Measurements from ENCODE around the gene ACAP3.

Gene ACAP3

GRCh38 chr1:1284221-1285101 is 23.3 kb downstream of the ACAP3 start:
- DNase-seq: no peak

GRCh38 chr1:1283821-1284220 is 23.9 kb downstream of the ACAP3 start:
- DNase-seq: peak; percentile 24

- no peak for DNase-seq
These were observed 24.7 kb downstream of the ACAP3 start for GRCh38 chr1:1282998-1283397.

- no peak for DNase-seq
These were observed 26.0 kb downstream of the ACAP3 start for GRCh38 chr1:1281533-1282321.

- no peak for DNase-seq
These were observed 26.8 kb downstream of the ACAP3 start for GRCh38 chr1:1280782-1281481.

GRCh38 chr1:1279028-1279427 is 28.7 kb downstream of the ACAP3 start:
- no peak for DNase-seq

GRCh38 chr1:1278620-1279019 is 29.1 kb downstream of the ACAP3 start:
- no peak for DNase-seq

- DNase-seq: no peak
These were observed 31.9 kb downstream of the ACAP3 start for GRCh38 chr1:1275836-1276235.

- DNase-seq: no peak
These were observed 32.7 kb downstream of the ACAP3 start for GRCh38 chr1:1274931-1275431.

- DNase-seq: no peak
These were observed 33.3 kb downstream of the ACAP3 start for GRCh38 chr1:1274299-1274930.

GRCh38 chr1:1273512-1274298 is 34.0 kb downstream of the ACAP3 start, which contains the start of gene UBE2J2:
Gene UBE2J2, minus strand, starts transcription at chr1:1273854. Its CDS starts 5,862 bp downstream, at chr1:1267992.
- peak; percentile 95 for DNase-seq

- peak; percentile 47 for DNase-seq
These were observed 34.6 kb downstream of the ACAP3 start for GRCh38 chr1:1273209-1273511.

GRCh38 chr1:1272341-1273208 is 35.2 kb downstream of the ACAP3 start:
- no peak for DNase-seq

- no peak for DNase-seq
These were observed 36.9 kb downstream of the ACAP3 start for GRCh38 chr1:1270813-1271212.

GRCh38 chr1:1268284-1268682 is 39.4 kb downstream of the ACAP3 start:
- no peak for DNase-seq

- no peak for DNase-seq
These were observed 40.0 kb downstream of the ACAP3 start for GRCh38 chr1:1267488-1268283.

- peak; percentile 11 for DNase-seq
These were observed 42.9 kb downstream of the ACAP3 start for GRCh38 chr1:1264868-1265272.

GRCh38 chr1:1264026-1264425 is 43.7 kb downstream of the ACAP3 start:
- no peak for DNase-seq

GRCh38 chr1:1262758-1263157 is 45.0 kb downstream of the ACAP3 start:
- DNase-seq: no peak

- DNase-seq: no peak
These were observed 45.7 kb downstream of the ACAP3 start for GRCh38 chr1:1262071-1262470.

All from OCI-M1 (cell line).